Gastrocnemius medialis (tissue), 4 donors: ENCODE measurements around the gene SLC2A4RG. TPM values are rescaled to one million over a fixed set of nuclear protein-coding genes. Genes with fewer than 3 reads are reported as not detected.

Experiments used
- ATAC-seq, 2 donors: fragments of 150-250 bp; one replicate each; pipeline ENCODE4 v1.9.1; 2016
- DNase-seq, 2 donors: peaks; one replicate each; pipeline ENCODE4 v3.0.0-alpha.2; 2019
- H3K27ac ChIP-seq, 4 donors: fragments of 200-600 bp; sonication (generic); 1 replicate in 1 of 4; 2 replicates in 3 of 4; pipeline ENCODE4 v1.5.1; 2016 to 2018; ENCODE audit warnings: mild to moderate bottlenecking in 2 of 4, moderate library complexity in 1 of 4
- H3K27me3 ChIP-seq, 3 donors: fragments of 200-600 bp; sonication (generic) in 2 of 3; 1 replicate in 1 of 3; 2 replicates in 2 of 3; pipeline versions ENCODE4 v1.5.1 to v1.6.0; 2016 to 2019; ENCODE audit warnings: mild to moderate bottlenecking in 1 of 3, moderate library complexity in 1 of 3
- H3K36me3 ChIP-seq, 2 donors: fragments of 200-600 bp; sonication (generic) in 1 of 2; one replicate each; pipeline ENCODE4 v1.5.1; 2017 to 2018
- H3K4me1 ChIP-seq, 2 donors: fragments of 200-600 bp; sonication (generic) in 1 of 2; one replicate each; pipeline ENCODE4 v1.5.1; 2016 to 2017; ENCODE audit warnings: mild to moderate bottlenecking in 2 of 2
- H3K4me3 ChIP-seq, 4 donors: fragments of 200-600 bp; sonication (generic) in 3 of 4; 1 replicate in 1 of 4; 2 replicates in 3 of 4; pipeline ENCODE4 v1.5.1; 2016 to 2019; ENCODE audit warnings: mild to moderate bottlenecking in 2 of 4
- H3K9me3 ChIP-seq, 3 donors: fragments of 200-600 bp; sonication (generic) in 2 of 3; 1 replicate in 1 of 3; 2 replicates in 2 of 3; pipeline ENCODE4 v1.5.1; 2016 to 2019
- CTCF ChIP-seq, 5 experiments: fragments of 450-650 bp in 3 of 5; fragments of 200-600 bp in 2 of 5; sonication (generic) in 2 of 5; IDR thresholded peaks in 4 of 5; conservative IDR thresholded peaks in 1 of 5; 1 replicate in 4 of 5; 2 replicates in 1 of 5; pipeline ENCODE4 v1.5.1; 2016 to 2019; ENCODE audit warnings: antibody characterized with exemption in 5 of 5, mild to moderate bottlenecking in 3 of 5, moderate library complexity in 3 of 5
- POLR2A ChIP-seq, 2 donors: fragments of 450-650 bp; IDR thresholded peaks; one replicate each; pipeline ENCODE4 v1.6.1; 2017; ENCODE audit warnings: antibody characterized with exemption in 2 of 2, mild to moderate bottlenecking in 2 of 2, moderate library complexity in 2 of 2
- in situ Hi-C, 4 donors: fragments of 200-750 bp; cut with MboI; loops; one replicate each; pipeline versions ENCODE4 v1.15.0 to v1.8.0; 2017; ENCODE audit warnings: low sequenced_read_pairs in 4 of 4
- intact Hi-C: fragments of 100-400 bp; cut with DNase I; formaldehyde crosslinking; loops from one replicate; pipeline ENCODE4 v1.15.1; 2023; ENCODE audit warnings: low total_unique reads
- total RNA-seq, 4 donors: library from RNA; depleted of rRNA; stranded (reverse); fragments of >200 nt; gene quantifications; one replicate each; pipeline versions ENCODE4 v1.1.0 to v1.2.3, GENCODE V29; 2016

Gene SLC2A4RG
- total RNA-seq, 4 donors from 2014 or later = 26.0 to 58.7 (median 39.1) TPM

GRCh38 chr20:63777614-63778013, 38.0 kb downstream of the SLC2A4RG start:
- intact Hi-C loops = no loop called here
- in situ Hi-C loops = no loop called here
- Histone ChIP-seq H3K27me3 (no peaks in the 10 kb centered on the region), H3K36me3 (no peaks in the 10 kb centered on the region), H3K4me1 (no peaks in the 10 kb centered on the region), H3K9me3 (no peaks in the 10 kb centered on the region), H3K4me3 (no peak overlapping the region), H3K27ac (no peak overlapping the region)
- TF ChIP-seq POLR2A (IDR thresholded peaks at IDR 0.05) (no peak), CTCF (IDR thresholded peaks at IDR 0.05 in 4 of 5, conservative IDR thresholded peaks at IDR 0.05 in 1 of 5) (no peak)
- DNase-seq (no peak), ATAC-seq (no peak)

GRCh38 chr20:63778034-63778752, 38.6 kb downstream of the SLC2A4RG start:
- Histone ChIP-seq H3K4me3 (no peak overlapping the region), H3K9me3 (no peaks in the 10 kb centered on the region), H3K4me1 (no peaks in the 10 kb centered on the region), H3K27ac (no peak overlapping the region), H3K36me3 (no peaks in the 10 kb centered on the region), H3K27me3 (no peaks in the 10 kb centered on the region)
- in situ Hi-C loops (no loop called here), intact Hi-C loops (no loop called here)
- ATAC-seq (no peak), DNase-seq (no peak)
- TF ChIP-seq CTCF (IDR thresholded peaks at IDR 0.05 in 4 of 5, conservative IDR thresholded peaks at IDR 0.05 in 1 of 5) (no peak), POLR2A (IDR thresholded peaks at IDR 0.05) (no peak)

- ATAC-seq (no peak), DNase-seq (no peak)
- no peaks in the 10 kb centered on the region for H3K36me3 ChIP-seq
- H3K27ac ChIP-seq = no peak overlapping the region
- no peak for TF ChIP-seq POLR2A (IDR thresholded peaks at IDR 0.05)
- no peak for TF ChIP-seq CTCF (IDR thresholded peaks at IDR 0.05 in 4 of 5, conservative IDR thresholded peaks at IDR 0.05 in 1 of 5)
- H3K27me3 ChIP-seq = no peaks in the 10 kb centered on the region
- intact Hi-C loops (no loop called here), in situ Hi-C loops (no loop called here)
- no peaks in the 10 kb centered on the region for H3K9me3 ChIP-seq
- H3K4me1 ChIP-seq = no peaks in the 10 kb centered on the region
- no peak overlapping the region for H3K4me3 ChIP-seq
Observed at GRCh38 chr20:63778857-63779256, 39.3 kb downstream of the SLC2A4RG start.

- intact Hi-C loops (no loop called here), in situ Hi-C loops (loop anchor here in 2 of 4 donors (10.0 kb wide), 2 partner anchors 84 to 194 kb away; partner anchors contain the start of genes ABHD16B (in 1 of the 2), SAMD10 (in 1 of the 2) and TPD52L2 (in 1 of the 2))
- no peaks in the 10 kb centered on the region for H3K36me3 ChIP-seq
- TF ChIP-seq POLR2A (IDR thresholded peaks at IDR 0.05) = no peak
- no peak for TF ChIP-seq CTCF (IDR thresholded peaks at IDR 0.05 in 4 of 5, conservative IDR thresholded peaks at IDR 0.05 in 1 of 5)
- no peak overlapping the region for H3K4me3 ChIP-seq
- no peaks in the 10 kb centered on the region for H3K27me3 ChIP-seq
- H3K9me3 ChIP-seq = no peaks in the 10 kb centered on the region
- no peaks in the 10 kb centered on the region for H3K4me1 ChIP-seq
- DNase-seq (no peak), ATAC-seq (no peak)
- H3K27ac ChIP-seq = no peak overlapping the region
Observed at GRCh38 chr20:63781181-63781580, 41.6 kb downstream of the SLC2A4RG start.
